Transverse colon (tissue), 4 donors: ENCODE measurements around the gene SDHC.

ENCODE experiments used
- CTCF ChIP-seq, 5 experiments: fragments of 200-600 bp in 3 of 5; fragments of 450-650 bp in 2 of 5; sonication (generic) in 3 of 5; IDR thresholded peaks; 1 replicate in 2 of 5; 2 replicates in 3 of 5; pipeline ENCODE4 v1.5.1; 2016 to 2017; ENCODE audit warnings: antibody characterized with exemption in 5 of 5, inconsistent platforms in 3 of 5, mild to moderate bottlenecking in 2 of 5, moderate library complexity in 1 of 5
- EP300 ChIP-seq: sonication (generic); formaldehyde crosslinking; IDR thresholded peaks from one replicate; pipeline ENCODE4 v1.6.1; 2017; ENCODE audit warnings: antibody characterized with exemption, low read depth
- POLR2AphosphoS5 ChIP-seq, 3 donors: sonication (generic); formaldehyde crosslinking; IDR thresholded peaks; one replicate each; pipeline ENCODE4 v1.6.1; 2016; ENCODE audit warnings: antibody characterized with exemption in 3 of 3

GRCh38 chr1:161304927-161305866 is 9.0 kb upstream of the SDHC start:
- TF ChIP-seq EP300 (no peak), CTCF (IDR thresholded peaks at IDR 0.05) (no peak), POLR2AphosphoS5 (IDR thresholded peaks at IDR 0.05) (no peak)
